Mesenchymal stem cell (in vitro differentiated cells and primary cell): ENCODE measurements around the gene GABRB3.
A peak's percentile ranks its signal among the peaks of the same experiment; 100 is the strongest.

Source experiments
- DNase-seq: peaks from one replicate; pipeline ENCODE4 v3.0.0-alpha.2; 2013
- H2AFZ ChIP-seq: one replicate; pipeline ENCODE4 v1.6.1; 2013; ENCODE audit warnings: low read depth, mild to moderate bottlenecking, control low read depth, inconsistent platforms, low read length, moderate library complexity
- H2AK5ac ChIP-seq: 2 replicates; pipeline ENCODE4 v1.6.1; 2013; ENCODE audit warnings: low read length, moderate library complexity, mild to moderate bottlenecking, inconsistent platforms; ENCODE audit not compliant: severe bottlenecking
- H2BK120ac ChIP-seq: one replicate; pipeline ENCODE4 v1.6.1; 2013; ENCODE audit warnings: low read depth, mild to moderate bottlenecking, inconsistent platforms, low read length, moderate library complexity
- H2BK12ac ChIP-seq, 2 experiments: one replicate each; pipeline ENCODE4 v1.6.1; 2013; ENCODE audit warnings: inconsistent platforms in 2 of 2, low read length in 2 of 2, mild to moderate bottlenecking in 2 of 2, moderate library complexity in 2 of 2, control low read depth in 1 of 2
- H2BK15ac ChIP-seq: one replicate; pipeline ENCODE4 v1.6.1; 2013; ENCODE audit warnings: mild to moderate bottlenecking, low read depth, inconsistent platforms; ENCODE audit not compliant: poor library complexity, severe bottlenecking
- H2BK5ac ChIP-seq: 2 replicates; pipeline ENCODE4 v1.6.1; 2013; ENCODE audit warnings: low read depth, mild to moderate bottlenecking, low read length, control low read depth, inconsistent platforms; ENCODE audit not compliant: poor library complexity, severe bottlenecking
- H3K14ac ChIP-seq, 2 experiments: one replicate each; pipeline ENCODE4 v1.6.1; 2013; ENCODE audit warnings: inconsistent platforms in 2 of 2, low read length in 2 of 2, control low read depth in 1 of 2, mild to moderate bottlenecking in 1 of 2, moderate library complexity in 1 of 2
- H3K18ac ChIP-seq, 2 experiments: one replicate each; pipeline ENCODE4 v1.6.1; 2013; ENCODE audit warnings: inconsistent platforms in 2 of 2, low read length in 2 of 2, control low read depth in 1 of 2, low read depth in 1 of 2, mild to moderate bottlenecking in 1 of 2
- H3K23ac ChIP-seq, 2 experiments: one replicate each; pipeline ENCODE4 v1.6.1; 2013; ENCODE audit warnings: inconsistent platforms in 2 of 2, low read length in 2 of 2, mild to moderate bottlenecking in 2 of 2, moderate library complexity in 2 of 2, control low read depth in 1 of 2
- H3K27ac ChIP-seq: 2 replicates; pipeline ENCODE4 v1.5.1; 2013; ENCODE audit warnings: mild to moderate bottlenecking, moderate library complexity, low read length, control low read depth, inconsistent platforms; ENCODE audit not compliant: poor library complexity, severe bottlenecking
- H3K27me3 ChIP-seq, 2 experiments: 2 replicates each; pipeline versions ENCODE4 v1.6.1 to v1.7.0; 2013; ENCODE audit warnings: low read length in 2 of 2, mild to moderate bottlenecking in 2 of 2, moderate library complexity in 2 of 2, control low read depth in 1 of 2, inconsistent platforms in 1 of 2; ENCODE audit not compliant: control insufficient read depth in 1 of 2, insufficient read depth in 1 of 2
- H3K36me3 ChIP-seq, 2 experiments: 2 replicates each; pipeline versions ENCODE4 v1.6.1 to v1.7.0; 2013; ENCODE audit warnings: low read length in 2 of 2, control low read depth in 1 of 2, inconsistent platforms in 1 of 2, low read depth in 1 of 2, mild to moderate bottlenecking in 1 of 2; ENCODE audit not compliant: insufficient read depth in 2 of 2, control insufficient read depth in 1 of 2
- H3K4ac ChIP-seq, 2 experiments: one replicate each; pipeline ENCODE4 v1.6.1; 2013; ENCODE audit warnings: inconsistent platforms in 2 of 2, low read length in 2 of 2, mild to moderate bottlenecking in 2 of 2, moderate library complexity in 2 of 2, control low read depth in 1 of 2, low read depth in 1 of 2
- H3K4me1 ChIP-seq: 2 replicates; pipeline ENCODE4 v1.6.1; 2013; ENCODE audit warnings: low read depth, low read length, control low read depth; ENCODE audit not compliant: control insufficient read depth, insufficient read depth
- H3K4me2 ChIP-seq: 2 replicates; pipeline ENCODE4 v1.6.1; 2013; ENCODE audit warnings: low read length, mild to moderate bottlenecking, inconsistent platforms; ENCODE audit not compliant: poor library complexity, severe bottlenecking
- H3K4me3 ChIP-seq, 2 experiments: 2 replicates each; pipeline versions ENCODE4 v1.5.1 to v1.7.0; 2013; ENCODE audit warnings: low read length in 2 of 2, mild to moderate bottlenecking in 2 of 2, control low read depth in 1 of 2, low read depth in 1 of 2; ENCODE audit not compliant: insufficient read depth in 1 of 2
- H3K79me1 ChIP-seq: replicated peaks from 2 replicates; pipeline ENCODE4 v1.6.1; 2013; ENCODE audit warnings: mild to moderate bottlenecking, control low read depth, low read length, inconsistent platforms; ENCODE audit not compliant: poor library complexity, severe bottlenecking
- H3K9ac ChIP-seq: 2 replicates; pipeline ENCODE4 v1.7.0; 2013; ENCODE audit warnings: mild to moderate bottlenecking, low read length, moderate library complexity
- H3K9me3 ChIP-seq: 2 replicates; pipeline ENCODE4 v1.7.0; 2013; ENCODE audit warnings: mild to moderate bottlenecking, low read length; ENCODE audit not compliant: control insufficient read depth
- H4K8ac ChIP-seq: one replicate; pipeline ENCODE4 v1.6.1; 2013; ENCODE audit warnings: inconsistent platforms, mild to moderate bottlenecking, low read length, moderate library complexity
- H4K91ac ChIP-seq: one replicate; pipeline ENCODE4 v1.6.1; 2013; ENCODE audit warnings: mild to moderate bottlenecking, low read length, inconsistent platforms
- WGBS: methylation state at CpG from one replicate; pipeline ENCODE4 v1.1.7; 2013; ENCODE audit warnings: mixed read lengths; 5-methylcytosine and 5-hydroxymethylcytosine counted together

Gene GABRB3

GRCh38 chr15:26562336-26562735 lies 210.5 kb downstream of the GABRB3 start:
- no peaks in the 10 kb centered on the region for H3K27me3 ChIP-seq
- DNase-seq: no peak
- H4K91ac ChIP-seq: peak overlapping the region; percentile 21

GRCh38 chr15:26561896-26562295 lies 211.0 kb downstream of the GABRB3 start:
- Histone ChIP-seq H3K18ac (no peak overlapping the region), H3K4ac (no peak overlapping the region), H3K4me3 (no peak overlapping the region), H3K9ac (no peak overlapping the region), H4K8ac (no peak overlapping the region), H2AFZ (no peak overlapping the region), H4K91ac (no peak overlapping the region), H3K4me2 (no peak overlapping the region), H2BK15ac (no peak overlapping the region), H3K27me3 (no peaks in the 10 kb centered on the region), H3K14ac (no peak overlapping the region), H3K23ac (no peak overlapping the region), H3K79me1 (no peaks in the 10 kb centered on the region), H2BK120ac (no peak overlapping the region), H2BK5ac (no peak overlapping the region), H2AK5ac (no peak overlapping the region), H3K4me1 (no peaks in the 10 kb centered on the region), H2BK12ac (no peak overlapping the region), H3K36me3 (no peaks in the 10 kb centered on the region), H3K27ac (no peak overlapping the region), H3K9me3 (peaks cover 8% of the 10 kb centered on the region)
- no peak for DNase-seq
- 96% methylated on average over 5 of the region's 7 CpGs for WGBS

More at GRCh38 chr15:26562336-26562735, 210.5 kb downstream of the GABRB3 start:
- Histone ChIP-seq H3K4me3 (no peak overlapping the region), H4K8ac (no peak overlapping the region), H2BK120ac (no peak overlapping the region), H3K4me2 (no peak overlapping the region), H3K18ac (no peak overlapping the region), H2BK15ac (no peak overlapping the region), H2AFZ (no peak overlapping the region), H3K14ac (no peak overlapping the region), H3K36me3 (no peaks in the 10 kb centered on the region), H2BK12ac (no peak overlapping the region), H2AK5ac (no peak overlapping the region), H3K4me1 (no peaks in the 10 kb centered on the region), H3K9ac (no peak overlapping the region), H3K27ac (no peak overlapping the region), H3K79me1 (no peaks in the 10 kb centered on the region), H3K4ac (no peak overlapping the region), H2BK5ac (no peak overlapping the region), H3K23ac (no peak overlapping the region), H3K9me3 (peaks cover 8% of the 10 kb centered on the region)
- 79% methylated on average over 2 of the region's 2 CpGs for WGBS

DNA sequence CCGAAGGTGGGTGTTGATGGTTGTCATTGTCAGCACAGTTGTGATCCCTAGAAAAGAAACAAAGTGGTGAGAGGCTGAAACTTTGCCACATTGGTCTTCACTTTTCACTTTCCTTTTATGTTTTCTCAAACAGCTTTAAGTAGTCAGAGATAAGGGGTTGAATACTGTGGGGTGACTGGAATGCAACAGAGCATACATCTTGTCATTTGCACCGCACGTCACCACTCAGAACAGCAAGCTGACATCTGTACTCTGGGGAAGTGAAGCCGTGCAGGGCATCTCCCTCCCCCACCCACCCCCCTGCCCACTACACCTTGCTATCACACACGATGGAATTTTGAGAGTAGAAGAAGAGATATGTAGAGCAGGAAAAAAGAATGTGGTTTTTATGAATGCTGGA lies 211.7 kb downstream of the GABRB3 start:
- DNase-seq: no peak
- no peaks in the 10 kb centered on the region for H3K36me3 ChIP-seq
- no peak overlapping the region for H2AFZ ChIP-seq
- H3K9me3 ChIP-seq: peaks cover 8% of the 10 kb centered on the region
- H2BK15ac ChIP-seq: no peak overlapping the region
- H2AK5ac ChIP-seq: no peak overlapping the region
- no peaks in the 10 kb centered on the region for H3K27me3 ChIP-seq
- no peak overlapping the region for H2BK12ac ChIP-seq
- H4K8ac ChIP-seq: no peak overlapping the region
- H3K4me1 ChIP-seq: no peaks in the 10 kb centered on the region
- H3K18ac ChIP-seq: no peak overlapping the region
- H3K4me2 ChIP-seq: no peak overlapping the region
- no peak overlapping the region for H3K9ac ChIP-seq
- no peak overlapping the region for H3K27ac ChIP-seq
- no peak overlapping the region for H3K4me3 ChIP-seq
- no peak overlapping the region for H2BK120ac ChIP-seq
- H3K4ac ChIP-seq: no peak overlapping the region
- 69% methylated on average over 4 of the region's 5 CpGs for WGBS
- no peak overlapping the region for H3K23ac ChIP-seq
- H3K79me1 ChIP-seq: no peaks in the 10 kb centered on the region
- no peak overlapping the region for H4K91ac ChIP-seq
- no peak overlapping the region for H3K14ac ChIP-seq
- no peak overlapping the region for H2BK5ac ChIP-seq

GRCh38 chr15:26555898-26556297 lies 217.0 kb downstream of the GABRB3 start:
- H3K4me3 ChIP-seq: no peak overlapping the region
- H2AFZ ChIP-seq: no peak overlapping the region
- H3K4me1 ChIP-seq: no peaks in the 10 kb centered on the region
- no peak overlapping the region for H2BK15ac ChIP-seq
- H3K18ac ChIP-seq: no peak overlapping the region
- no peaks in the 10 kb centered on the region for H3K27me3 ChIP-seq
- H3K9me3 ChIP-seq: peaks cover 6% of the 10 kb centered on the region
- H3K14ac ChIP-seq: no peak overlapping the region
- H3K4me2 ChIP-seq: no peak overlapping the region
- 75% methylated on average over 1 of the region's 3 CpGs for WGBS
- H2BK5ac ChIP-seq: no peak overlapping the region
- no peak overlapping the region for H3K27ac ChIP-seq
- DNase-seq: no peak
- no peak overlapping the region for H3K9ac ChIP-seq
- H3K79me1 ChIP-seq: no peaks in the 10 kb centered on the region
- no peak overlapping the region for H3K4ac ChIP-seq
- H2BK12ac ChIP-seq: no peak overlapping the region
- H2BK120ac ChIP-seq: no peak overlapping the region
- H4K91ac ChIP-seq: no peak overlapping the region
- H3K36me3 ChIP-seq: no peaks in the 10 kb centered on the region
- H2AK5ac ChIP-seq: no peak overlapping the region
- no peak overlapping the region for H4K8ac ChIP-seq
- no peak overlapping the region for H3K23ac ChIP-seq
